Sciatic nerve (tissue), 2 donors: Measurements from ENCODE around the gene MYMX. TPM values are rescaled to one million over a fixed set of nuclear protein-coding genes. Genes with fewer than 3 reads are reported as not detected.

ENCODE experiments used
- ATAC-seq: fragments of 200-7000 bp; cut with Tn5 transposase; one replicate; pipeline ENCODE4 v1.9.1; 2020; ENCODE audit warnings: mild to moderate bottlenecking, moderate library complexity
- DNase-seq: peaks from one replicate; pipeline ENCODE4 v3.0.0-alpha.2; 2020; ENCODE audit warnings: low spot score
- intact Hi-C: fragments of 100-400 bp; cut with DNase I; formaldehyde crosslinking; loops from one replicate; pipeline ENCODE4 v1.14.2; 2022
- total RNA-seq: library from RNA; stranded (reverse); fragmentation: NEBNext Ultra II Directional; extraction: Animal tissue kit (Norgen Biotek cat#: 25700); gene quantifications from one replicate; pipeline ENCODE4 v1.2.1, GENCODE V29; 2021
- donor health status: DM: no; HTN: no; CAD: no.
- donor health status: DM: no; HTN: no; CAD: no.

Gene MYMX
- total RNA-seq, 1 donor from 2014 or later = 2.1 TPM

GRCh38 chr6:44245912-44246662, 29.4 kb downstream of the MYMX start:
- intact Hi-C loops = no loop called here
- peak; percentile 86 for ATAC-seq

GRCh38 chr6:44246663-44247337, 30.1 kb downstream of the MYMX start, which contains the start of gene HSP90AB1:
HSP90AB1 (plus strand) TSS chr6:44247101; CDS start chr6:44248630, 1,529 bp downstream.
- peak; percentile 96 for DNase-seq
- peak; percentile 94 for ATAC-seq
- intact Hi-C loops = no loop called here

More at GRCh38 chr6:44245912-44246662, 29.4 kb downstream of the MYMX start:
- peak; percentile 95 for DNase-seq

GRCh38 chr6:44247338-44248302, 30.9 kb downstream of the MYMX start:
- intact Hi-C loops = no loop called here
- ATAC-seq = peak; percentile 51
- DNase-seq = peak; percentile 87

GRCh38 chr6:44248579-44248978, 31.9 kb downstream of the MYMX start:
- intact Hi-C loops = no loop called here
- no peak for ATAC-seq
- DNase-seq = no peak

- intact Hi-C loops = no loop called here
- ATAC-seq (no peak), DNase-seq (no peak)
Measured at GRCh38 chr6:44249082-44249748, 32.5 kb downstream of the MYMX start.

GRCh38 chr6:44250067-44250717, 33.5 kb downstream of the MYMX start:
- DNase-seq = no peak
- ATAC-seq = no peak
- intact Hi-C loops = no loop called here

- intact Hi-C loops = no loop called here
- DNase-seq (no peak), ATAC-seq (no peak)
Measured at GRCh38 chr6:44250718-44251123, 34.0 kb downstream of the MYMX start.

- no peak for DNase-seq
- intact Hi-C loops = no loop called here
- ATAC-seq = no peak
Measured at GRCh38 chr6:44251576-44252524, 35.1 kb downstream of the MYMX start.

- DNase-seq = peak; percentile 61
- intact Hi-C loops = no loop called here
- no peak for ATAC-seq
Measured at GRCh38 chr6:44253307-44254101, 36.8 kb downstream of the MYMX start.

- ATAC-seq (no peak), DNase-seq (no peak)
- intact Hi-C loops = no loop called here
Measured at GRCh38 chr6:44254191-44255104, 37.7 kb downstream of the MYMX start.

GRCh38 chr6:44255105-44255808, 38.5 kb downstream of the MYMX start:
- DNase-seq = no peak
- intact Hi-C loops = no loop called here
- ATAC-seq = no peak

- DNase-seq = no peak
- intact Hi-C loops = no loop called here
- ATAC-seq = peak; percentile 25
Measured at GRCh38 chr6:44255871-44256774, 39.4 kb downstream of the MYMX start.

GRCh38 chr6:44256775-44257024, 40.0 kb downstream of the MYMX start:
- DNase-seq = no peak
- intact Hi-C loops = no loop called here
- ATAC-seq = no peak

GRCh38 chr6:44257025-44257752, 40.5 kb downstream of the MYMX start, which contains the start of gene SLC35B2:
SLC35B2 (minus strand) TSS chr6:44257528; CDS start chr6:44257410, 118 bp downstream.
- DNase-seq = peak; percentile 90
- intact Hi-C loops = no loop called here
- ATAC-seq = peak; percentile 89
